ENCODE results near the gene DGKD.

DNA sequence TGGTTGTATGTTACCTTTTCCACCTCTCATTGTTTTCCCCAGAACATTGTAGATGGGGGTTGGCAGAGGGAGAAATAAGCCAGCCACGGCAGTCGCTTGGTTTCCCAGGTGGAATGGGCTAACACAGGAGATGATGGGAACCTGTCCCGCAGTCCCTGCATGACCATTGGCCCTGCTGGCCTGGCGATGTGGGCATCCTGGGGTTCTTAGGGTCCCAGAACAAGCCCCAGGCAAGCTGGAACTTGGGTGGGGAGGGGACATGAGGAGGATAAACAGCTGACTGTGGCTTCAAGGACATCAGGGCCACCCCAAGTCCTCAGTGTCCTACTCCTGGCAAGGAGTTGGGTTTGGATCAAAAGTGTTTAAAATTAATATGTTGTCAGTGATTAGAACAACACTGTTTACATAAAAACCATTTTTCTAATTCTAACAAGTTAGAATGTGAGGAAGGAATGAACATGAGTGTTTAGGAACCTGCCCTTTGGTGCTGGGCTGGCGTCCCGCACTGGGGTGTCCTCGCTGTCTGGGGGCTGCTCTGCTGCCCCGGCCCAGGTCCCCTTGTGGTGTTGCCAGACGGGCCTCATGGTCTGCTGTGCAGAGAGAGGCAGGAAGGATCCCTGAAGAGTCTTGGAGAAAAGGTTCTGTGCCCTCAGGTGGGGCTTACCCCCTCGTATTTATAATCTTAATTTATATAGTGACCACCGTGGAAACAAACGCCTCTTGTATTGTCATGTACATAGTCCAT lies 117.2 kb downstream of the DGKD start:
- TF ChIP-seq POLR2AphosphoS5 (IDR thresholded peaks at IDR 0.05; ENCODE audit: low read depth, low read length) (no peak), POLR2A (IDR thresholded peaks at IDR 0.05; ENCODE audit: low read depth, low read length) (no peak), TAF1 (IDR thresholded peaks at IDR 0.05; ENCODE audit: borderline replicate concordance, low read depth, low read length) (no peak)

All from GM12892 (cell line).